GM12878 (cell line): ENCODE results near the gene ZCWPW2. TPM values are rescaled to one million over a fixed set of nuclear protein-coding genes. Genes with fewer than 3 reads are reported as not detected.

Experiments used
- ATAC-seq: fragments of 200-7000 bp; cut with Tn5 transposase; 3 replicates; pipeline ENCODE4 v1.9.1; 2020; ENCODE audit warnings: mild to moderate bottlenecking, moderate library complexity
- BruUV-seq: library from RNA; stranded (reverse); fragments of 400-500 nt; replicated peaks from 2 replicates; lab custom pipeline; 2021; lab: Mats Ljungman, UMichigan
- CTCF ChIA-PET: fragments of 300-600 bp; sonication (Branson Sonifier 250); formaldehyde crosslinking; extraction: SDS; loops from one replicate; lab custom pipeline; 2021; ENCODE audit warnings: inconsistent platforms; lab: Yijun Ruan, JAX
- POLR2A ChIA-PET: fragments of 350-600 bp; formaldehyde crosslinking; extraction: SDS; loops from one replicate; lab custom pipeline; 2021; ENCODE audit warnings: inconsistent platforms; lab: Charles Lee
- RAD21 ChIA-PET: fragments of 300-600 bp; sonication (Branson Sonifier 250); formaldehyde crosslinking; loops from one replicate; lab custom pipeline; 2023; ENCODE audit warnings: antibody characterized with exemption; ENCODE audit not compliant: unreplicated experiment; lab: Charles Lee
- SMC1A ChIA-PET: fragments of 300-600 bp; sonication (Branson Sonifier 250); formaldehyde crosslinking; loops from one replicate; lab custom pipeline; 2023; ENCODE audit not compliant: unreplicated experiment, uncharacterized antibody; lab: Charles Lee
- DNase-seq: peaks from one replicate; pipeline ENCODE4 v3.0.0-alpha.2; 2011; ENCODE audit warnings: low read depth, low spot score
- FAIRE-seq: peaks from 3 replicates; lab custom pipeline; 2011; peaks lifted over from hg19 to GRCh38; lab: Jason Lieb, UNC
- H2AFZ ChIP-seq: 2 replicates; pipeline ENCODE4 v1.6.0; 2011; ENCODE audit warnings: low read depth, low read length, control low read depth; ENCODE audit not compliant: control insufficient read depth
- H3K27ac ChIP-seq: 2 replicates; pipeline ENCODE4 v1.5.1; 2011; ENCODE audit warnings: control low read depth; ENCODE audit not compliant: control insufficient read depth, insufficient read depth
- H3K27me3 ChIP-seq, 2 experiments: replicated peaks in 1 of 2; 2 replicates each; pipeline versions ENCODE4 v1.6.0 to v1.6.1; 2011; ENCODE audit warnings: low read length in 1 of 2; ENCODE audit not compliant: control insufficient read depth in 2 of 2, insufficient read depth in 2 of 2
- H3K36me3 ChIP-seq, 2 experiments: 2 replicates each; pipeline ENCODE4 v1.5.1; 2011; ENCODE audit warnings: low read length in 1 of 2; ENCODE audit not compliant: control insufficient read depth in 2 of 2, insufficient read depth in 2 of 2
- H3K4me1 ChIP-seq: 2 replicates; pipeline ENCODE4 v1.6.1; 2011; ENCODE audit warnings: mild to moderate bottlenecking, low read length, moderate library complexity, mixed read lengths; ENCODE audit not compliant: control insufficient read depth, insufficient read depth
- H3K4me2 ChIP-seq: 2 replicates; pipeline ENCODE4 v1.6.0; 2011; ENCODE audit warnings: control low read depth; ENCODE audit not compliant: control insufficient read depth, insufficient read depth
- H3K4me3 ChIP-seq: fragments of 200-600 bp; sonication (generic); 2 replicates; pipeline ENCODE4 v1.5.1; 2016
- H3K79me2 ChIP-seq: 2 replicates; pipeline ENCODE4 v1.6.0; 2011; ENCODE audit warnings: low read length; ENCODE audit not compliant: control insufficient read depth, insufficient read depth
- H3K9ac ChIP-seq: 2 replicates; pipeline ENCODE4 v1.8.0; 2011; ENCODE audit warnings: low read length, control low read depth, mixed read lengths; ENCODE audit not compliant: control insufficient read depth, insufficient read depth
- H3K9me3 ChIP-seq: replicated peaks from 3 replicates; pipeline ENCODE4 v1.5.1; 2011; ENCODE audit warnings: mild to moderate bottlenecking, low read length; ENCODE audit not compliant: control insufficient read depth, insufficient read depth
- H4K20me1 ChIP-seq: 2 replicates; pipeline ENCODE4 v1.6.0; 2011; ENCODE audit not compliant: control insufficient read depth, insufficient read depth
- EP300 ChIP-seq, 2 experiments: fragments of 150-350 bp in 1 of 2; IDR thresholded peaks; 2 replicates each; pipeline ENCODE4 v1.6.1; 2011 to 2012; ENCODE audit warnings: low read depth in 2 of 2, low read length in 2 of 2, borderline replicate concordance in 1 of 2, improper control_type of control experiment in 1 of 2, inconsistent platforms in 1 of 2; ENCODE audit not compliant: control insufficient read depth in 1 of 2
- FOXK2 ChIP-seq: fragments of 450-650 bp; IDR thresholded peaks from 2 replicates; pipeline ENCODE4 v1.6.1; 2017; ENCODE audit warnings: mild to moderate bottlenecking, moderate library complexity
- MAX ChIP-seq: IDR thresholded peaks from 2 replicates; pipeline ENCODE4 v1.6.1; 2012; ENCODE audit warnings: low read depth, low read length, improper control_type of control experiment
- NR2C1 ChIP-seq: fragments of 450-650 bp; IDR thresholded peaks from 2 replicates; pipeline ENCODE4 v1.6.1; 2017; ENCODE audit warnings: antibody characterized with exemption, mild to moderate bottlenecking, moderate library complexity
- NR2F1 ChIP-seq: fragments of 450-650 bp; conservative IDR thresholded peaks from 2 replicates; pipeline ENCODE4 v1.6.1; 2017; ENCODE audit warnings: mild to moderate bottlenecking
- POLR2A ChIP-seq: IDR thresholded peaks from 2 replicates; pipeline ENCODE4 v1.6.1; 2011; ENCODE audit warnings: low read depth, mild to moderate bottlenecking, low read length
- RAD51 ChIP-seq: fragments of 450-650 bp; IDR thresholded peaks from 2 replicates; pipeline ENCODE4 v1.6.1; 2016; ENCODE audit warnings: moderate library complexity, mild to moderate bottlenecking, inconsistent platforms
- RCOR1 ChIP-seq: conservative IDR thresholded peaks from 2 replicates; pipeline ENCODE4 v1.6.1; 2012; ENCODE audit warnings: low read depth, low read length, improper control_type of control experiment
- REST ChIP-seq: IDR thresholded peaks from 2 replicates; pipeline ENCODE4 v1.6.1; 2012; ENCODE audit warnings: mild to moderate bottlenecking, low read depth, low read length
- SIX5 ChIP-seq: IDR thresholded peaks from 2 replicates; pipeline ENCODE4 v1.6.1; 2011; ENCODE audit warnings: mild to moderate bottlenecking, low read depth, low read length, moderate library complexity; ENCODE audit not compliant: severe bottlenecking
- TAF1 ChIP-seq: IDR thresholded peaks from 2 replicates; pipeline ENCODE4 v1.6.1; 2011; ENCODE audit warnings: mild to moderate bottlenecking, low read depth, low read length, borderline replicate concordance
- TCF3 ChIP-seq: IDR thresholded peaks from 2 replicates; pipeline ENCODE4 v1.6.1; 2012; ENCODE audit warnings: low read depth, mild to moderate bottlenecking, low read length, borderline replicate concordance; ENCODE audit not compliant: insufficient read depth
- WGBS: methylation state at CpG from one replicate; pipeline ENCODE4 v1.1.6; 2016; ENCODE audit warnings: low lambda C conversion rate; ENCODE audit not compliant: insufficient replicate concordance, insufficient coverage; ENCODE audit errors: missing lambda C conversion rate; 5-methylcytosine and 5-hydroxymethylcytosine counted together
- in situ Hi-C: fragments of 300-500 bp; cut with MboI; formaldehyde crosslinking; loops from 9 replicates; pipeline ENCODE4 v1.14.3; 2018; ENCODE audit warnings: mixed read lengths
- intact Hi-C: fragments of 100-400 bp; cut with micrococcal nuclease; formaldehyde crosslinking; loops from one replicate; pipeline ENCODE4 v1.14.2; 2022; ENCODE audit not compliant: unreplicated experiment
- polyA plus RNA-seq, 11 experiments: library from polyadenylated mRNA; depleted of rRNA in 4 of 11; unstranded in 6 of 11; stranded (reverse) in 5 of 11; fragments of >200 nt; fragmentation: Nextera tagmentation in 4 of 11; fragmentation: Illumina TruSeq in 1 of 11; extraction: Ambion mirVana in 4 of 11; extraction: Trizol in 1 of 11; gene quantifications; 1 replicate in 1 of 11; 2 replicates in 10 of 11; pipeline versions ENCODE4 v1.2.1 to v1.2.3, GENCODE V29; 2011 to 2016; ENCODE audit warnings: inconsistent platforms in 2 of 11, missing spikeins in 2 of 11, low read depth in 1 of 11
- total RNA-seq, 4 experiments: library from RNA; depleted of rRNA in 3 of 4; stranded (reverse); fragments of >200 nt in 3 of 4; fragmentation: Illumina TruSeq in 1 of 4; extraction: Trizol in 1 of 4; gene quantifications; 2 replicates each; pipeline versions ENCODE4 v1.2.1 to v1.2.3, GENCODE V29; 2013 to 2021
- TF ChIP-seq, protein P1 (sequence below): fragments of 450-650 bp; IDR thresholded peaks from 2 replicates; pipeline ENCODE4 v1.6.1; 2017; ENCODE audit warnings: mild to moderate bottlenecking, moderate library complexity
- TF ChIP-seq, protein P2 (sequence below): fragments of 450-650 bp; IDR thresholded peaks from 2 replicates; pipeline ENCODE4 v1.6.1; 2016; ENCODE audit warnings: mild to moderate bottlenecking

Gene ZCWPW2
- total and polyA plus RNA-seq, 10 of the 15 experiments (the other 5 are each of a cell fraction or from before 2014, with no cell fraction given) = 0.09 to 0.38 (median 0.22) TPM; not detected in 3

GRCh38 chr3:28462866-28463265 lies 114.3 kb downstream of the ZCWPW2 start:
- FAIRE-seq (no peak), DNase-seq (no peak), ATAC-seq (no peak)
- no peak overlapping the region for H3K9ac ChIP-seq
- no peaks in the 10 kb centered on the region for H4K20me1 ChIP-seq
- no peaks in the 10 kb centered on the region for H3K27me3 ChIP-seq
- no peak overlapping the region for H3K4me3 ChIP-seq
- no TSS peak for BruUV-seq
- 0% methylated on average over 1 of the region's 1 CpG for WGBS
- intact Hi-C loops (no loop called here), in situ Hi-C loops (no loop called here)
- no peaks in the 10 kb centered on the region for H3K4me1 ChIP-seq
- H3K9me3 ChIP-seq = no peaks in the 10 kb centered on the region
- ChIA-PET SMC1A (no interaction called here), RAD21 (no interaction called here), CTCF (no interaction called here), POLR2A (no interaction called here)
- H3K27ac ChIP-seq = no peak overlapping the region
- H3K36me3 ChIP-seq = no peaks in the 10 kb centered on the region
- no peak overlapping the region for H3K4me2 ChIP-seq
- H2AFZ ChIP-seq = no peak overlapping the region
- no peaks in the 10 kb centered on the region for H3K79me2 ChIP-seq
- no peak for TF ChIP-seq RCOR1
- TF ChIP-seq NR2F1 = no peak
- TF ChIP-seq FOXK2 = no peak
- TF ChIP-seq TAF1 = no peak
- no peak for TF ChIP-seq EP300 (IDR thresholded peaks at IDR 0.05; ENCODE audit: borderline replicate concordance in 1 of 2, control insufficient read depth in 1 of 2, low read depth in 2 of 2, low read length in 2 of 2)
- TF ChIP-seq RAD51 = no peak
- TF ChIP-seq NR2C1 = no peak
- TF ChIP-seq REST = no peak
- TF ChIP-seq, protein P1, sequence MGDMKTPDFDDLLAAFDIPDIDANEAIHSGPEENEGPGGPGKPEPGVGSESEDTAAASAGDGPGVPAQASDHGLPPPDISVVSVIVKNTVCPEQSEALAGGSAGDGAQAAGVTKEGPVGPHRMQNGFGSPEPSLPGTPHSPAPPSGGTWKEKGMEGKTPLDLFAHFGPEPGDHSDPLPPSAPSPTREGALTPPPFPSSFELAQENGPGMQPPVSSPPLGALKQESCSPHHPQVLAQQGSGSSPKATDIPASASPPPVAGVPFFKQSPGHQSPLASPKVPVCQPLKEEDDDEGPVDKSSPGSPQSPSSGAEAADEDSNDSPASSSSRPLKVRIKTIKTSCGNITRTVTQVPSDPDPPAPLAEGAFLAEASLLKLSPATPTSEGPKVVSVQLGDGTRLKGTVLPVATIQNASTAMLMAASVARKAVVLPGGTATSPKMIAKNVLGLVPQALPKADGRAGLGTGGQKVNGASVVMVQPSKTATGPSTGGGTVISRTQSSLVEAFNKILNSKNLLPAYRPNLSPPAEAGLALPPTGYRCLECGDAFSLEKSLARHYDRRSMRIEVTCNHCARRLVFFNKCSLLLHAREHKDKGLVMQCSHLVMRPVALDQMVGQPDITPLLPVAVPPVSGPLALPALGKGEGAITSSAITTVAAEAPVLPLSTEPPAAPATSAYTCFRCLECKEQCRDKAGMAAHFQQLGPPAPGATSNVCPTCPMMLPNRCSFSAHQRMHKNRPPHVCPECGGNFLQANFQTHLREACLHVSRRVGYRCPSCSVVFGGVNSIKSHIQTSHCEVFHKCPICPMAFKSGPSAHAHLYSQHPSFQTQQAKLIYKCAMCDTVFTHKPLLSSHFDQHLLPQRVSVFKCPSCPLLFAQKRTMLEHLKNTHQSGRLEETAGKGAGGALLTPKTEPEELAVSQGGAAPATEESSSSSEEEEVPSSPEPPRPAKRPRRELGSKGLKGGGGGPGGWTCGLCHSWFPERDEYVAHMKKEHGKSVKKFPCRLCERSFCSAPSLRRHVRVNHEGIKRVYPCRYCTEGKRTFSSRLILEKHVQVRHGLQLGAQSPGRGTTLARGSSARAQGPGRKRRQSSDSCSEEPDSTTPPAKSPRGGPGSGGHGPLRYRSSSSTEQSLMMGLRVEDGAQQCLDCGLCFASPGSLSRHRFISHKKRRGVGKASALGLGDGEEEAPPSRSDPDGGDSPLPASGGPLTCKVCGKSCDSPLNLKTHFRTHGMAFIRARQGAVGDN = no peak
- no peak for TF ChIP-seq SIX5
- TF ChIP-seq TCF3 = no peak
- TF ChIP-seq POLR2A = no peak
- TF ChIP-seq, protein P2, sequence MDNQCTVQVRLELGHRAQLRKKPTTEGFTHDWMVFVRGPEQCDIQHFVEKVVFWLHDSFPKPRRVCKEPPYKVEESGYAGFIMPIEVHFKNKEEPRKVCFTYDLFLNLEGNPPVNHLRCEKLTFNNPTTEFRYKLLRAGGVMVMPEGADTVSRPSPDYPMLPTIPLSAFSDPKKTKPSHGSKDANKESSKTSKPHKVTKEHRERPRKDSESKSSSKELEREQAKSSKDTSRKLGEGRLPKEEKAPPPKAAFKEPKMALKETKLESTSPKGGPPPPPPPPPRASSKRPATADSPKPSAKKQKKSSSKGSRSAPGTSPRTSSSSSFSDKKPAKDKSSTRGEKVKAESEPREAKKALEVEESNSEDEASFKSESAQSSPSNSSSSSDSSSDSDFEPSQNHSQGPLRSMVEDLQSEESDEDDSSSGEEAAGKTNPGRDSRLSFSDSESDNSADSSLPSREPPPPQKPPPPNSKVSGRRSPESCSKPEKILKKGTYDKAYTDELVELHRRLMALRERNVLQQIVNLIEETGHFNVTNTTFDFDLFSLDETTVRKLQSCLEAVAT = no peak
- no peak for TF ChIP-seq MAX
